ENCODE measurements around the gene SH3BP4.

Gene SH3BP4

DNA sequence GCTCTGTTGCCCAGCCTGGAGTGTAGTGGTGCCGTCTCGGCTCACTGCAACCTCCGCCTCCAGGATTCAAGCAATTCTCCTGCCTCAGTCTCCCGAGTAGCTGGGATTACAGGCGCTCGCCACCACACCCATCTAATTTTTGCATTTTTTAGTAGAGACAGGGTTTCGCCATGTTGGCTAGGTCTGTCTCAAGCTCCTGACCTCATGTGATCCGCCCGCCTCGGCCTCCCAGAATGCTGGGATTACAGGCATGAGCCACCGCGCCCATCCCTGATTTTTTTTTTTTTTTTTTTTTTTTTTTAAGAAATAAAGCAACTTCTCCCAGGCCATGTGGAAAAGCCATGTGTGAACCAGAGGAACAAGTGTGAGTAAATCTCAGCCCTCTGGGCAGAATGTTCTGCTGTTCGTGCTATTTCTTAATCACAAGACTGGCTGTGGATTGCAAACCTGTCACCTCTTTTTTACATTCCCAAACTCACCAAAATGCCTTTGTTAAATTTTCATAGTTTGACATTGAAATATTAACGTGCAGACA lies 6.4 kb upstream of the SH3BP4 start:
- no peak for DNase-seq (ENCODE audit: low spot score)

DNA sequence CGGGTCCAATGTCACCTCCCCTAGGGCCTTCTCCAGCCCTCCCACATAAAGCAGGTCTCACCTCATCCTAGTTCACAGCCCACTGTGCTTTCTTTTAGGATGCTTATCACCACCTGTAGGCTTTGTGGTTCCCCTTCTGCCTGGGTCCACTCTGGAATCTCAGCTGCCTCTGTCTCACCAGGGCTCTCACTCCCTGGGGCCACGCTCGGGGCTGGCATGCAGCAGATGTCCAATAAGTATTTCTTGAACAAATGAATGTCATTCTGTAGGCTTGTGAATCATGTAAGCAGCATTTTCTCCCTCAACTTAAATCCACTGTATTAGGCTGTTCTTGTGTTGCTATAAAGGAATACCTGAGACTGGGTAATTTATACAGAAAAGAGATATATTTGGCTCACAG lies 4.3 kb upstream of the SH3BP4 start:
- DNase-seq (ENCODE audit: low spot score), result no peak

DNA sequence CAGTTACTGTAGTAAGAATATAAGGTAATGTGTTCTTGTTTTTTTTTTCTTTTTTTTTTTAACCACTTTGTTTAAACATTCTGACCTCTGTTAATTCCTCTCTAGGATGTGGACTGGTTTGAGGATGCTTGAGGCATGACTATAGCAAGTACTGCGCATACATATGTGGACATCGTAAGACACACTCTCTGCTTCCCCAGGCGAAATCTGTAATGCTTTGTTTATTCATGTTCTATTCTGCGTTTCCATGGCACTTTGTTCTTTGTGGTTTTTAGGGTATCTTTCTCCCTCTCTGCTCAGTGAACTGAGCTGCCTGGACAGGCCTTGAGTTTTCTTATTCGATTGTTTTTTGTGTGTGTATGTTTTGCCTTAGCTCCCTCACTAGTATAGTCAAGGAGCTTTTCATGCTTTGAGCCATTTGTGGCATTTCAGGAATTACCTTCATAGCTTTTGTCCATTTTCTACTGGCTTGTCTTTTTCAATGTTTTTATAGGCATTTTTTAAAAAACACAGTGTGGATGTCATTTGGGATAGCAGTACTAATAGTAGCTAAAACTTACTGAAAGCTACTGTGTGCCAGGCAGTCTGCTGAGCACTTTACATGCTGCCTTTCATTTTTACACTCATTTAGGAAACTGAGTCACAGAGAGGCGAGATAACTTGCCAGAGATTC lies 1.9 kb upstream of the SH3BP4 start:
- no peak for DNase-seq (ENCODE audit: low spot score)

DNA sequence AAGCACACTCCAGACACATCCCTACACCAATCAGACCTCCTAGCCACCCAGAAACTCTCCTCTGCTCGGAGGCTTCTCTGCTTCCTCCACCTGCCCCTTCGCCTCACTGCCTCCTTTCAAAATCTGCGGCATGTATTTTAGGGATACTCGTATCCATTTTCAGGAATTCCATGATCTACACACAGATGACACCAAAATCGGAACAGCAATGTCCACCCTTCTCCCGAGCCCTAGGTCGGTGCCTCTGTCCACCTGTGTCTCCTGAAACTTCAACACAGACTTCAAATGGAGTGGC lies 1.4 kb upstream of the SH3BP4 start:
- DNase-seq (ENCODE audit: low spot score), result no peak

DNA sequence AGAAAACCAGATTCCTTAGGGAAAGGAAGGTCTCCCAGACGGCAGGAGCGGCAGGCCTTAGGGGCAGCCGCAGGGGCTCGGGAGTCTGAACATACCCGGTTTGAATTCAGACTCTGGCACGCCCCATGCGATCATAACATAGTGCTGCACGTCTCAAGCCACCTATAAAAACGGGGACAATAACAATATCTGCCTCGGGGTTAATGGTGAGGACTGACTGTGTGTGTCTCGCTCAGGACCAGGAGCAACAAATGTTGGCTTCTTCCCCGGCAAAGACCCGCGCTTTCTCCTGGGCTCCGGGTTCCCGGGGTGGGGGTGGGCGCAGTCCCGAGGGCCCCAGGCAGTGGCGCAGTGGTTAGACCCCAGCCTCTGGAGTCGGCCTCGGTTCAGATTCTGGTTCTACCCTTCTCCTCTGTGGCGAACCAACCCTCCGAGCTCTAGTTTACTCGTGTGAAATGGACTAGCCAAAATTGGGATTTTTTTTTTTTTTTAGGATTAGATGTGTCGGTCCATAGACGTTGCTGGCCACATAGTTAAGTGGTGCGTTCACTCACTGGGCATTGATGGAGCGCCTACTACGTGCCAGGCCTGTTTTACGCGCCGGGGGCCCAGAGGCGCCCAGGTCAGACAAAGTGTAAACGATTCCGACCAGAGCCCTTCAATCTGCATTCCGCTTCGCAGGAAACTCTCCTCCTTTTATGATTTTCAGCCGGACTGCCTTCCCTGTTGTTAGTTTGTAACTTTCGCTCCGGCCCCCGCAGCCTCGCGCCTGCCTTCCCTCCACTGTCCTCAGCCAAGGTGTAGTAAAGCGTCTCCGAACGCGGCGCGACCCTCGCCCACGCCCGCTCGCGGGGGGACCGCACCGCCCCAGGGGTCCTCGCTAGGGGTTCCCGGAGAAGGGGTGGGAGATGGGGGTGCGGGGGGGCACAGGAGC lies 820 bp upstream of the SH3BP4 start:
- no peak for DNase-seq (ENCODE audit: low spot score)

DNA sequence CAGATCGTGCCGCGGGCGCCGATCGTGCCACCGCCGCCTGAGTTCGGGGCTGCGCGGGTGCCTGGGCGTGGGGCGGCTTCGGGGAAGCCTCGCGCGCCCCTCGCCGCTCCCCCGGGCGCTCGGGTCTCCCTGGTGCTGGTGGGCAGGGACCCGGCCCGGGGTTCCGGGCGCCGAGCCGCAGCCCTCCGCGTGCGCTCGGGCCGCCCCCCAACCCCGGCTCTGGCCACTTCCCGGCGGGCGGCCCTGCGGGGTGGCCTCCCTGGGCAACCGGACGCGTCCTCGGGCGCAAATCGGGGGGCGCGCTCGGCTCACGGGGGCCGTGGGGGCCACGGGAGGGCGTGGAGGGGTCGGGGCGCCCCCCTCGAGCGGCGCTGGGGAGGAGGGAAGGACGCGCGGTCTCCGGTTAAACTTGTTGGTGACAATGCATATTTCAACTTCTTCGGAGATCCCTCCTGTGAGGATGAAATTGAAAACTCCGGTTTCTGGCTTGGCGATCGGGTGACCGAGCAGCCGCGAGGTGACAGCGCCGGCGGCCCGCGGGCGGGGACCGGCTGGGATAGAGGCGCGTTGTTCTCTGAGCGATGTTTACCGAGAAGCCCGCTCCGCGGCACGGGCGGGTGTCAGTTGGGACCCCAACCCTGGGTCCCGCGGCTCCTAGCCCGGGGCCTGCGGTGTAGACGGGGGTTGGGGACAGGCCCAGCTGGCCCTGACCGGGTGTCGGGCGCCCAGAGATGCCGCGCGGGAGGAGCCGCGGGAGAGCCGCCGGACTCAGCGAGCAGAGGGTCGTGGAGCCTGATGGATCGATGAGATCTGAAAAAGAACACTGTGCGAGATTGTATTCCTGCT lies 676 bp downstream of the SH3BP4 start:
- DNase-seq (ENCODE audit: low spot score), result no peak

DNA sequence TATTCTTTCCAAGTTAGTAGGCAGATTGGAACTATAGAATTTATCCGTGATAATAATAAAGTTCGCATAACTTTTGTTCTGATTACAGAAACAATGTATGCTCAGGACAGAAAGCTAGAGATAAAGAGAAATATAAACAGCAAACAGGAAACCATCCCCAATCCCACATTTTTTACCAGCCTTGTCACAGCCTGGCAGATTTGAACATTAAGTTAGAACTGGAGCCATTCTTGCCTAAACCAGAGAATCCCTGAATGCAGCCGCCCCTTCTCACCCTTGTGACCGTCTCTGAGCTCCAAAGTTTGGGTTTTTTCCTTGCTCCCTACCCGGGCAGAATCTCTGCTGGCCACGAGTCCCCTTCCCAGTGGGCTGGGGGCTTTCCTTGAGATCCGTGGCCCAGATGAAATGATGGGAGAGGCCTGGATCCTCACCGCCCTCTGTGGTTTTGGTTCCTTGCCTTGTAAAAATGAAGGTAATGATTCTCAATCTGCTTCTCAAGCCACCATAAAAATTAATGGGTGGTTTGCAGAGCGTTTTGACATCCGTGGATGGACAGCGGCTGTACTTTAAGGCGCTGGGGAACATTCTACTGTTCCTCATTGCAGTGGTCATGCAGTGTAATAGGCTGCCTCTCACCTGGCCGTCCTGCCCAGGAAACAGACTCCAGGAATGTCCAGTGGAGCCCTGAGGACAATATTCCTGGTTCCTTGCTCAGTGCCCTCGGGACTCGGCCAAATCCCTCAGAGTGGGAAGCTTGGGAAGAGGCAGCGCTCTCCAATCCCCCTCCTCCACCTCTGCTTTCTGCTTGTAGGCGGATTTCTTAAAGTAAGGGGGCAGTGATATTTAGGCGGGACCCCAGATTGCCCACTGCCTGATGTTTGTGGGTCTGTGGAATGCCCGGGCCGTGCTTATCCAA lies 1.6 kb downstream of the SH3BP4 start:
- no peak for DNase-seq (ENCODE audit: low spot score)

DNA sequence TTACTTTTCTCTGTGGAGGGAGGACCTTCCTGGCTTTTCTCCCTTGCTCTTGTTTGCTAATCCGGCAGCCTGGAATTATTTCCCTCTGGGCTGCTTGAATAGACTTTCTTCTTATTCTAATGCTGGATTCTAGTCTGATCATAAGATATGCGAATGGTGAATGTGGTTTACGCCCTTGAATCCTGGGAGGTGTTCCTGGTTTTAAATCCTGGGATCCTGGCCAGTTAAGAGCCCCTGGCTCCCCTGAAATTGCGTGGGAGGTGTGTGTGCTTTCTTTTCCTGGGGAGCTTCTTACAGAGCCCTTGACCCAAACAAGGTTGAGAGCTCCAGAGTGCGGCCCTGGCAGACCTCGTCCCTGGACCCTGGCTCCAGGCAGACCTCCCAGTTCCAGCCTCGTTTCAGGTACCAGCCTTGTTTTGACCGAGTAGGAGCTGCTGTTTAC lies 2.8 kb downstream of the SH3BP4 start:
- DNase-seq (ENCODE audit: low spot score), result no peak

DNA sequence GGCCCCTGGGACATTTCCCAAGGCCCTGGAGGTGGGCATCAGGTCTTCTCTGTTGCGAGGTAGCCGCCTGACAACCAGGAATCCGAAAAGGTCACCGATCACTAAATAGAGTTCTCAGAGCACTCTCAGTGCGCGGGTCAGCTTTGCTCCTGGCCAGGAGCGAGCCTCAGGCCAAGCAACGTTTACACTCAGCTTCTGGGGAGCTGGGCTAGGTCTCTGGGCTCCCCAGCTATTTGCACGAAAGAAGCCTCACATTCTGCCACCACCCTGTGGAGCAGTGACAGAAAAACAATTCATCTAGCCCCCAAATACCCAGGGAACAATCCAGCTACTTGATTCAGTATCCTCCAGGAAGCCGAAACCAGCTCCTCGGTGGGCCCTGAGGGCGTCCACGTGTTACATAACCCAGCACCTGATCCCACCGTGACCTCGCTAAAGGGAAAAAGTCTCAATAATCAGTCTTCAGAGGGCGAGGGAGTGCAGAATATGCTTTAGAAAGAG lies 3.3 kb downstream of the SH3BP4 start:
- DNase-seq (ENCODE audit: low spot score), result no peak

DNA sequence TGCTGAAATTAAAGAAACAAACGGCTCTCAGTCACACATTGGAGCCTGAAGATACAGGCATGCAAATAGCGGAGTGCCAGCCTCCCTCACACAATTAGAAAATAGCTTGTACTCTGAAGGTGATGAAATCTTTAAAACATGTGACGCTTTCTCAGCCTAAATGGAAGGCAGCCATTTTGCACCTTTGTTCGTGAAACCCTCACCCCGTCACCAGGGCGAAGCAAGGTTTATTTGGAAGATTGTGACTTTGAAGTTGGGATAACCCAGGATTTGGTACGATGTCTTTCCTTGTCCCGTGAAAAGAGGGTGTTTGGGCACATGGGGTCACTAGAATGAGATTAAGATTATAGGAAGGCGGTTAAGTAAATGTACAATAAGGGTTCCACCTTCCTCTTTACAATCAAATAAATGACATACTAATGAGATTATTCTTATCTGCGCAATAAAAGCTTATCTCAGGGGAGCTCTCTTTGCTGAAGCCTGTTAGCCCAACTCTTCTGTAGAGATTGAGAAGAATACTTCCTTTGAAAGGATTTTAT lies 4.2 kb downstream of the SH3BP4 start:
- no peak for DNase-seq (ENCODE audit: low spot score)

DNA sequence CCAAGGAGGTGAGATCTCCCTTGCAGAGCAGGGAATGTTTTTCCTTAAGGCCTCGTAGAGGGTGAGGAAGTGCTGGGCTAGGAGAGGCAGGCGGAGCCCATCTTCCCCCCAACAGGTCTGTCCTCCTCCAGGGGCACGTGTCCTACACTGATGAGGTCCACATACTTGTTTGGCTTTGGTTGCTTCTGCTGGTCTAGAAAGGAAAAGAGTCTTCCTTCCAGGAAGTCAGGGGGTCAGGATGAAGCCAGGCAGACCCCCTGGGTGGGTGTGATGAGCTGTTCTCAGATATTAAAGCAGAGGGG lies 6.0 kb downstream of the SH3BP4 start:
- no peak for DNase-seq (ENCODE audit: low spot score)

DNA sequence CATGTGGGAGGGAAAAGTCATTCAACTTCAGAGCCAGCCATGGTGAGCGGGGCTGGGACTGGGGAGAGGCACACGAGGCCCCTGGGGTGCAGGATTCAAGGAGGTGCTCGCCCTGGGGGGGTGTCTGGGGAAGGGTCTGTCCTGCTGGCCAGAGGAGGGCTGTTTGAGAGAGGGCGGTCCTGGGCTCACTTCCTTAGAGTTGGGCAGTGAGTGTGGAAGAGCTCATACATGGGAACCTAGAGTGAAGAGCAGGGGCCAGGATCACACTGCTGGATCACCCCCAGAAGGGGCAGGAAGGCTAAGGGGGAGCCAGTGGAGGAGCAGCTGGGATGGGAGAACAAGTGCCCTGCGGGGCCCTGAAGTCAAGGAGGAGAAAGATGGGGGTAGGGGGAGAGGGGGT lies 6.5 kb downstream of the SH3BP4 start:
- no peak for DNase-seq (ENCODE audit: low spot score)

DNA sequence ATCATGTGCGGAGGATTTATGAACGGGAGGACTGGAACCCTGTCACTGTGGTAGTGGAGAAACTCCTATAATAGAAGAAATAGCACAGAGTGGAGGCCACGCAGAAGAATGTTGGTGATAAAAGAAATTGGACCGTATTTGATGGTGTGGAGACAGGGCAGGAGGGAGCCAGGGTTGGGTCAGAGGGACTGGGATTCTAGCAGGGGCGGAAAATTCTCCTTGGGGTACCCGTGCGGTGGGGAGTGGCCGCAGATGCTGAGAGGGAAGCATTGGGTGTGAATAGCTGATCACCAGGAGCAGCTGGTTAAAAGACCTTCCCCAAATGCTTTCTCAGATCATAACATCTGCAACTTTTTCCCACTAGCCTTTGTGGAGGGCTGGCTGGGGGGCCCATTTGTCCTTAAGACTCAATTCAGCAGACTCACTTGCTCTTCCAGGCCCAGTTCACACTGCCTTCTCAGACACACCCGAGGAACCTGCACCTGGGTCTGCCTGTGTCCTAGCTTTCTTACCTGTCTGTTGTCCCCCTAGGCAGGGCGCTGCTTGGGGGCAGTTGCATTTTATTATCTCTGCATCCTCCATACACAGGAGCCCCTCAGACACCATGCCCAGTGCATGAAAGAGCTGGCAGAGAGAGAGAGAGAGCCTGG lies 7.1 kb downstream of the SH3BP4 start:
- no peak for DNase-seq (ENCODE audit: low spot score)

DNA sequence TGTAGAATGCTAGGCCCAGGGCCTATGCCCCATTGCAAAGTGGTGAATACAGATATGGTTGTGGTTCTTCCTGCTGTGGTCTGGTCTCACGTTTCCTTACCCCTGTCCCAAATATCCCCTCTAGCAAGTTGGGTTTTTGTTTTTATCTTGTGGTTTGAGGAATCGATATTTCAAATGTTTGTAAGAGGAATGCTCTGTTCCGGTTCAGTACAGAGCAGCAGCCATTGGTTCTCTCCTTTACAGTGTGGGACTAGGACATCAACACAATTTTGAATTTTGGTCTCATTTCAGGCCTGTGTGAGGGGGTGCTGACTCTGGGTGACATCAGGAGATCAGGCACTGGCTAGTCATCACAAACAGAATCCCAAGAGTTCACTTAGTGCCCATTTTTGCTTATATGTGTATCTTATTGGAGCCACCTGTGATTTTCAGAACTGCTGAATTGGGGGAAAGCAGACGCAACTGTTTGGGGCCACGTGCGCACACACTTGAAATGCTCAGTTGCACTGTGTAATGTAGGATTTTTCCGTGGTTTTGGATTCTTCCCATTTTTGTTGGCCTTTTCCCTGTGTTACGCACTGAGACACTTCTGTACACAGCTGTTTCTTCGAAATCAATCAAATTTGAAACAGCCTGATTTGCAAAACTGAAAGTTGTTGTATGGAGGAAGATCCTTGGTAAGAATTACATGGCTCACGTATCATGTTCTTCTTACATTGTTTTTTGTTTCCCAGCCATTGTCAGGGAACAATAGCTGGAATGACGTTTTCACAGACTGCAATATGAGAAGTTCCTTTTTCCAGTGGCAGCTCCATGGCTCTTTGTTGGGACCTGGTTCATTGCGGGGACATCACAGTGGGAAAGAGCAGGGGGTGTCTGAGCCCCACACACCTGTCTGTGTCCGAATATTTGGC lies 8.6 kb downstream of the SH3BP4 start:
- DNase-seq (ENCODE audit: low spot score), result no peak

DNA sequence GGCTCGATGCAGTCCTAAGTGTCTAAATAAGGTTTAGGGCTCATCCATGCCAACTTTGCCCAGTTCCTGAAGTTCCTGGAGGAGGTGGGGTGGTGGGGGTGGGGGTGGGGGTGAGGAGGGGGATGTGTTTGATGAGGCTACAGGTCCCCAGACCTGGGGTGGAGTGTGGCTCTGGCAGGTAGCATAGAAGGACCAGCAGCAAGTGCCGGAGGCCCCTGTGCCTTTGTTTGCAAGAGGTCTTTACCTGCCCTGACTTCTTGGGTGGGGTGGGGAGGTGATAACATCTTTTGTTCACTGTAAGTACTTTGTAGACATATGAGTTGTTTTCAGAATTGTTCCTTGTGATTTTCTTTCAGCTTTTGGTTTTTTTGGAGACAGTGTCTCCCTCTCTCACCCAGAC lies 10.0 kb downstream of the SH3BP4 start:
- DNase-seq (ENCODE audit: low spot score), result no peak

DNA sequence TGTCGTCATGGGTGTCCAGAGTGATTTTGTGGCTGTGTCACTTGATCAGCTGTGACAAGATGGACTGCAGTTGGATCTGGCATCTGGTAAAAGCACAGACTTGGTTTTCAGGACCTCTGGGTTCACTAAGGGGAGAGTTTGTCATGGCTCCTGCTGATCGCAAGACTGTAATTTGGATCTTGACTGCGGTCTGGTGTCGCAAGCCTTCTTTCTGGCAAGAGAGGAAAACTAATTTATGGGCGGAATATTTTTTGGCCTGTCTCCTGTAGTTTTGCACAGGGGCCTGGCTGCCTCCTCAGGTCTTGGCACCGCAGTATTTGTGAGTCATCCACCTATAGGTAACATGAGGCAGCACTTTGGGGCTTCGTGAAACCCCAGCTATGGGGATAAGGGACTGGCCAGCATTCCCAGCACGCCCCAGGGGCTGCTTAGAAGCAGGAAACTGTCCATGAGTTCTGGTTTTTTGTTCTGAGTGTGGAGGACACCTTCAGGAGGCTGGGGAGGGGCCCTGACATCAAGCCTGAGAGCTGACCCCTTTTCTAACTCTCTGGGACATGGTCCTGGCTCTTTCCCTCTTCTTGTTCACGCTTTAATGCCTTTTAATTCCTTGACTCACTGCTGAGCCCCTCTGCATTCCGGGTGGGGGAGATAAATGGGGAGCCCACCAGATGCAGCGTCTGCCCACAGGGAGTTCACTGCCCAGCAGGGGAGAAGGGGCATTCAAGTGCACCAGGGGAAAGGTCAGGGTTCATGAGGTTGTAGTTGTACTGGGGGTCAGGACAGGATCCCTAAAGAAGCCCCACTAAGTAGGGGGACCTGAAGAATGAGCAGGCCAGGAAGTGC lies 12.2 kb downstream of the SH3BP4 start:
- DNase-seq (ENCODE audit: low spot score), result no peak

DNA sequence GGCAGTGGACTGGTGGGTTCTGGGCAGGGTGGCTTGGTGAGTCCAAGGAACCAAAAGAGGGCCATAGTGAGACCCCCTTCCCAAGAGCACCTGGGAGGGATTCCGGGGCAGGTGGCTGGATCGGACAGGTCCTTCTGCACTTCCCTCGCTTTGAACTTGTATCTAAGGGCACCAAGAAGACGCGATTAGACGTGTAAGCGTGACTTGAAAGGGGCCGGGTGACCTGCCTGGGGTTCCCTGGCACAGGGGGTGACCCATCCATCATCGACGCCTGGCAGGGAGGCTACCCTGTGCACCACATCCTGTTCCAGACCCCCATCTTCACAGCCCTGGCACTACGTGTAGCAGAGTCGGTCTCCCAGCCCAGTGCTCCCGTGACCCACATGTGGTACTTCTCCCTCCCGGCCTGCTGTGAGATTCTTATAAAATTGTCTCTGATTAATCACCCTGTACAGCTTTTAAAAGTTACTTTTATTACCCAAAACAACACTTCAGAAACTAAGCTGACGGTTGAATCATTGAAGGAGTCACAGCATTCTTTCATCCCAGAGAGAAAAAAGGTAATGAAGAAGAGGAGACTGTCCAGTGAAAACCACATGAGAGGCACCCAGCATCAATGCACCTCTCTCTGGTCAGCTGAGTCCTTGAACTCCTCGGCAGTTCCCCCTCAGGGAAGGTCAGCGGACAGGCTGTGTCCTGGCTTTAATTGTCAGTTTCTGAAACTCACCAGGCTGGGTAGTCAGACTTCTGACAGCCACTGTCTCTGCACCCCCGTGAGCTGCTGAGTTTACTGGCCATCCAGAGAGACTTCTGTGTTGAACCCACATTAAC lies 13.0 kb downstream of the SH3BP4 start:
- DNase-seq (ENCODE audit: low spot score), result no peak

DNA sequence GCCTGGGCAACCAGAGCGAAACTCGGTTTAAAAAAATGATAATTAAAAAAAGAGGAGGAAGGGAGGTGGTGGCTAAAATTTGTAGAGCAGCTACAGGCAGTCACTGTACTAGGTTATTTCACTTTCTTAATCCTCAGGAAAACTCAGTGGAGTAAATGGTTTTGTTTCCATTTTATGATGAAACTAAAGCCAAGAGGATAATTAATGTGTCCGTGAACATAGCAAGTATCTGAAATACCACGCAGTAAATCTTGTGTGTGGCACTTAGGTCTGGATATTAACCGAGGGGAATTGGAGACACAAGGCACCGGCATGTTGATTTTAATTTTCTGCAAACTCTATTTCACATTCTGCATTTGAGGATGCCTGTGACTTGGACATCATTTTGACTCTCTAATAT lies 14.5 kb downstream of the SH3BP4 start:
- DNase-seq (ENCODE audit: low spot score), result no peak

Data from CD4-positive, alpha-beta T cell treated with Interleukin-15 for 4 hours (primary cell).